ENCODE measurements around the gene ANKS1B.

ANKS1B gene

DNA sequence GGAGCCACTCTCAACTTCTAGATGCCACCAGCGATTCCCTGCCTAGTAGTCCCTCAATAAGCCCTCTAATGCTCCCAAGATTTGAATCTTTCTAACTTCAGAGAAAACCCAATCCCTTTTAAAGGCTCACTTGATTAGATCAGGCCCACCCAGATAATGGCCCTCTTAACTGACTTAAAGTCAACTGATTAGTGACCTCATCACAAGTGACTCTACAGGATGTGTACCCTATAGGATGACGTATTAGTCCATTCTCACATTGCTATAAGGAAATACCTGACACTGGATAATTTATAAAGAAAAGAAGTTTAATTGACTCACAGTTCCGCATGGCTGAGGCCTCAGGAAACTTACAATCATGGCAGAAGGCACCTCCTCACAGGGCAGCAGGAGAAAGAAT lies 49.1 kb downstream of the ANKS1B start:
- H3K4me3 ChIP-seq (ENCODE audit: low read depth, low read length) = no peak overlapping the region
- TF ChIP-seq, protein P1, sequence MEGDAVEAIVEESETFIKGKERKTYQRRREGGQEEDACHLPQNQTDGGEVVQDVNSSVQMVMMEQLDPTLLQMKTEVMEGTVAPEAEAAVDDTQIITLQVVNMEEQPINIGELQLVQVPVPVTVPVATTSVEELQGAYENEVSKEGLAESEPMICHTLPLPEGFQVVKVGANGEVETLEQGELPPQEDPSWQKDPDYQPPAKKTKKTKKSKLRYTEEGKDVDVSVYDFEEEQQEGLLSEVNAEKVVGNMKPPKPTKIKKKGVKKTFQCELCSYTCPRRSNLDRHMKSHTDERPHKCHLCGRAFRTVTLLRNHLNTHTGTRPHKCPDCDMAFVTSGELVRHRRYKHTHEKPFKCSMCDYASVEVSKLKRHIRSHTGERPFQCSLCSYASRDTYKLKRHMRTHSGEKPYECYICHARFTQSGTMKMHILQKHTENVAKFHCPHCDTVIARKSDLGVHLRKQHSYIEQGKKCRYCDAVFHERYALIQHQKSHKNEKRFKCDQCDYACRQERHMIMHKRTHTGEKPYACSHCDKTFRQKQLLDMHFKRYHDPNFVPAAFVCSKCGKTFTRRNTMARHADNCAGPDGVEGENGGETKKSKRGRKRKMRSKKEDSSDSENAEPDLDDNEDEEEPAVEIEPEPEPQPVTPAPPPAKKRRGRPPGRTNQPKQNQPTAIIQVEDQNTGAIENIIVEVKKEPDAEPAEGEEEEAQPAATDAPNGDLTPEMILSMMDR (IDR thresholded peaks at IDR 0.05; ENCODE audit: control insufficient read depth, extremely low read depth, insufficient read depth) = no peak

DNA sequence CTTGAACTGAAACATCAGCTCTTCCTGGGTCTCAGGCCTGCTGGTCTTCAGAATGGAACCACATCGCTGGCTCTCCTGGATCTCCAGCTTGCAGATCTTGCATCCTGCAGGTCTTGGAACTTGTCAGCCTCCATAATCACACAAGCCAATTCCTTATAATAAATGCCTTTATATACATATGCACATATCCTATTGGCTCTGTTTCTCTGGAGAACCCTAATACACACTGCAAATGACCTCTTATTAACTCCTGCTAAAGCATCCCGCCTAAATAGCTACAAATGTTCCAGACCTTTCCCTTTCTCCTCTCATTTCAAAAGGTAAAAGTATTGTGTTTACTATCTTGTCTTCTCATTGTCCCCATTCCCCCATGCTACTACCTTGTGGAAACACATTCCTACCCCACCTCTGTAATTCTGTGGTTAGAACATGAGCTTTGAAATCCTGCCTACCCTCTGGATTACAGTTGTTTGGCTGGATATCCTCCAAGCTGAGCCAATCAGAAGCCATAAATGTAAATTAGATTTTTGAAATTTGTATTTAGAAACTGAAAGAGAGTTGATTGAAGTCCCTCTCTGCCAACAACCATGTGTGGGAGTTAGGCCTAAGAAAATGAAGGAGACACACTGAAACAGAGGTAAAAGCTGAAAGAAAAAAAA lies 58.1 kb downstream of the ANKS1B start:
- H3K4me3 ChIP-seq (ENCODE audit: low read depth, low read length) = no peak overlapping the region
- TF ChIP-seq, protein P1 (IDR thresholded peaks at IDR 0.05; ENCODE audit: control insufficient read depth, extremely low read depth, insufficient read depth) = no peak
- no peak for DNase-seq (ENCODE audit: low read depth)

More for the DNA sequence above, 49.1 kb downstream of the ANKS1B start:
- no peak for DNase-seq (ENCODE audit: low read depth)

DNA sequence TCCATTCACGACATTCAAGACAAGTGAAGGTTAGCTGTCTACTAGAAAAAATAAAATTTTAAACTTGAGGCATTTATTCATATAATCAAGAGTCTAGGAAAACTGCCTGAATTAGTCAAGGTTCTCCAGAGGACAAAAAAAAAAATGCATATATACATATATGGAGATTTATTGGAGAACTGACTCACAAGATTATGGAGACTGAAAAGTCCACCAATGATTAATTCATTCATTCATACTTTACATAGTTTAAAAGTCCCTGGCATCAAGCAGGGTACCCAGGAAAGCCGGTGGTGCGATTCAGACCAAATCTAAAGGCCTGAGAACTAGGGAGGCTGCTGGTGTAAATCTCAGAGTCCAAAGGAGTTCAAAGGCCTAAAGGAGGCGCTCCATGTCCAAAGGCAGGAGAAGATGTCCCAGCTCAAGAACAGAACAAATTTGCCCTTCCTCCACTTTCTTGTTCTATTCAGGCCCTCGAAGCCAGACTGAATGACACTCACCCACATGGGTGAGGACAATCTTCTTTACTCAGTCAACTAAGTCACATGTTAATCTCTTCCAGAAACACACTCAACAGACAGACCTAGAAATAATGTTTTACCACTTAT lies 64.3 kb downstream of the ANKS1B start:
- no peak overlapping the region for H3K4me3 ChIP-seq (ENCODE audit: low read depth, low read length)
- TF ChIP-seq, protein P1 (IDR thresholded peaks at IDR 0.05; ENCODE audit: control insufficient read depth, extremely low read depth, insufficient read depth) = no peak
- DNase-seq (ENCODE audit: low read depth) = no peak

DNA sequence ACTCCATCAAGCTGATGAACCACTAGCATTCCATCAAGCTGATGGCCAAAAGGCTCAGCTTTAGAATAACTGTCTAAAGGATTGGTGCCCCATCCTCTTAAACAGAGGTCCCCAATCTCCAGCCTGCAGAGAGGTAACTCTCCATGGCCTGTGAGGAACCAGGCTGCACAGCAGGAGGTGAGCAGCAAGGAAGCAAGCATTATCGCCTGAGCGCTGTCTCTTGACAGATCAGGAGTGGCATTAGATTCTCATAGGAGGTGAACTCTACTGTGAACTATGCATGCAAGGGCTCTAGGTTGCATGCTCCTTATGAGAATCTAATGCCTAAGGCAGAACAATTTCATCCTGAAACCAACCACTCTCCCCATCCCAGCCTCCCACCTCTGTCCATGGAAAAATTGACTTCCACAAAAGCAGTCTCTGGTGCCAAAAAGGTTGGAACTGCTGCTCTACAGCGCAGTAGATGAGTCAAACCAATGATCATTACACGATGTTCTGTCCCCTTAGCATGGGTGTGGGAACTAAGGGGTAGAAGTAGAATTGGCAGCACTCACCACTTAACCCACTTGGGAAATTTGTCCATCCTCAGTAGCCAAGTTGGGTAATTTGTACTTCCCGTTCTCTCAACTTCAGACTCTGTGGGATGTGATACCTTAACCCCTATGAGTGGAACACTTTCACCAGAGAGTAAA lies 66.9 kb downstream of the ANKS1B start:
- H3K4me3 ChIP-seq (ENCODE audit: low read depth, low read length) = no peak overlapping the region
- DNase-seq (ENCODE audit: low read depth) = no peak
- TF ChIP-seq, protein P1 (IDR thresholded peaks at IDR 0.05; ENCODE audit: control insufficient read depth, extremely low read depth, insufficient read depth) = no peak

DNA sequence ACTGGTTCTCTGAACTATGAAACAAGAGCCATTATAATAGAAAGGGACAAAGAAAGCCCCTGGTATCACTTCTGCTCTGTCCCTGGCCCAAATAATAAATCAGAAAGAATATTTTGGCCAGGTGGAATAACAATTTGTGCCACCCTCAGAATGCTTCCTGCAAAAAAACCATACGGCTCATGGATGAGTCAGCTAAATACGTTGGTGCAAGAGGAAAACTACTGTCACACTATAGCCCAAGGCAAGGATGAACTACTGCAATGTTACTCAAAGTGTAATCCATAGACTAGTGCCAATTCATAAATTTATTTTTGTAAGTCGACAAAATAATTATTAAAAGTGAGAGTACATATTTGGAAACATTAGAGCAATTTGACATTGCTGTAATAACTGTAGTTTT lies 68.2 kb downstream of the ANKS1B start:
- TF ChIP-seq, protein P1 (IDR thresholded peaks at IDR 0.05; ENCODE audit: control insufficient read depth, extremely low read depth, insufficient read depth) = no peak
- no peak overlapping the region for H3K4me3 ChIP-seq (ENCODE audit: low read depth, low read length)
- DNase-seq (ENCODE audit: low read depth) = no peak

DNA sequence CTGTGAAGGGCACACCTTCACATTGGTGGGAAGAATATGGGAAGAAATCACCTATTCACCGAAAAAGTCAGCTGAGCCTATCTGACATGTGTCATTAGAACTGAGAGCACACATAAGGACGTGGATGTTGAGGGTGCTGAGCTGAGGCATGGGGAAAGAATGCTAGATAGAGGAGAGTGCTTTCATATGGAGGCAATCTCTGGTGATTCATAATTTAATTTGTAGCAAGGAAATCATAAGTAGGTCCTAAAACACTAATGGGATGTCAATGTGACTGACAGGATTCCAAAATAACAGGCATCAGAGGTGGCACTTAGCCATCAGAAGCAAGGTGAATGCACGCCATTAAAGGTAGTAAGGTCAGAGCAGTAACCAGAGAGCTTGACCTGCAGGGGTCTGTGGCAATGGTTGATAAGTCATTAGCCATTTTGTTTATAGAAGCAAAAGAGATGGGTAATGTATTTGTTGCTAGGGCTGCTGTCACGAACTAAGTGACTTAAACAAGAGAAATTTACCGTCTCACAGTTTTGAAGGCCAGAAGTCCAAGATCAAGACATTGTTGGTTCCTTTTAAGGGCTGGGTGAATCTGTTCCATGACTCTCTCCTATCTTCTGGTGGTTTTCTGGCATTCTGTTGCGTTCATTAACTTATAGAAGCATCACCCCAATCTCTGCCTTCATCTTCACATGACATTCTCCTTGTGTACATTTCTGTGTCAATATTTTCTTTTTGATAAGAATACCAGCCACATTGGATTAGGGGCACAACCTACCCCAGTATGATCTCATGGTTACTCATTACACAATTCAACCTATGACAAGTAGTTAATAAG lies 69.3 kb downstream of the ANKS1B start:
- TF ChIP-seq, protein P1 (IDR thresholded peaks at IDR 0.05; ENCODE audit: control insufficient read depth, extremely low read depth, insufficient read depth) = no peak
- DNase-seq (ENCODE audit: low read depth) = no peak
- H3K4me3 ChIP-seq (ENCODE audit: low read depth, low read length) = no peak overlapping the region
